GM18870 (cell line): ENCODE data around the gene GEMIN4.
"Not testable (repeated sequence)": the region's sequence is repeated elsewhere in the genome, so short reads cannot be mapped to it uniquely, and the experiment has no call there.

ENCODE experiments used
- ATAC-seq: cut with Tn5 transposase; IDR thresholded peaks from one replicate; pipeline ENCODE4 v1.9.1; 2021; ENCODE audit warnings: moderate library complexity; ENCODE audit not compliant: unreplicated experiment

GEMIN4 gene

GRCh38 chr17:752002-752619 is at the start of gene GEMIN4:
Gene GEMIN4 (minus strand): TSS chr17:752264. CDS start chr17:752142, 122 bp downstream.
- ATAC-seq, result peak; percentile 76

- ATAC-seq, result no peak
Measured at GRCh38 chr17:801660-802059, 49.6 kb upstream of the GEMIN4 start.

- ATAC-seq, result no peak
Measured at GRCh38 chr17:800446-801242, 48.6 kb upstream of the GEMIN4 start.

- ATAC-seq, result no peak
Measured at GRCh38 chr17:799261-799660, 47.2 kb upstream of the GEMIN4 start.

GRCh38 chr17:798246-798645 is 46.2 kb upstream of the GEMIN4 start:
- no peak for ATAC-seq

GRCh38 chr17:797236-797840 is 45.3 kb upstream of the GEMIN4 start:
- no peak for ATAC-seq

DNA sequence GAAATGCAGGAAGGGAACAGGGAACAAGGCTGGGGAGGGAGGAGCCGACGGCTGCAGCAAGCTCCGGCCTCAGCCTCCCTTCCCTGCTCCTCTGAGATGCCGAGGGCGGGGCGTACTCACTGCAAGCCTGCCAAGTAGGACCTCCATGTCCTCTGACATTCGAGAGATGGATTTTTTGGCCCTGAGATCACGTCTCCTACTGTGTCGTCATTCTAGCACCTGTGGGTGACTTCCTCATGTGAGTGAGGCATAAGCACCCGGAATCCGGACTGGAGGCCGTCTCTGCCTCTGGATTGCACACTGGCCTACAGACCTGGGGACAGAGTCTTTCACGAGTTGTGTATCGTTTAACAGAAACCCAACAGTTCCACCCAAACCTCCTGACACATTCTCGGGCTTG is 44.5 kb upstream of the GEMIN4 start:
- no peak for ATAC-seq

DNA sequence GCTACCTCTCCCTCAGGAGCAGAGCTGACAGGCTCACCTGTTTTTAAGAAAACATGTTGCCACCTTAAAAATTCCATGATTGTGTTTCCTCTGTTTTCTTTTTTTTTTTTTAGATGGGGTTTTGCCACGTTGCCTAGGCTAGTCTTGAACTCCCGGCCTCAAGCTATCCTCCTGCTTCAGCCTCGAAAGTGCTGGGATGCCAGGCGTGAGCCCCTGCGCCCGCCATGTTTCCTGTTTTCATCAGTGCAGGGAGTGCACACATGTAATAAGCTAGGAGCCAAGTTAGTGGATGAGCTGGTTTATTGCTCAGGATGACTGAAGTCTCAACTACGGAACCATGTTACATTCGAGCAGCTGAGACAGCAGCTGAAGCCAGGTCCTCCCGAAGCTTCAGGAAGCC is 43.7 kb upstream of the GEMIN4 start:
- no peak for ATAC-seq

DNA sequence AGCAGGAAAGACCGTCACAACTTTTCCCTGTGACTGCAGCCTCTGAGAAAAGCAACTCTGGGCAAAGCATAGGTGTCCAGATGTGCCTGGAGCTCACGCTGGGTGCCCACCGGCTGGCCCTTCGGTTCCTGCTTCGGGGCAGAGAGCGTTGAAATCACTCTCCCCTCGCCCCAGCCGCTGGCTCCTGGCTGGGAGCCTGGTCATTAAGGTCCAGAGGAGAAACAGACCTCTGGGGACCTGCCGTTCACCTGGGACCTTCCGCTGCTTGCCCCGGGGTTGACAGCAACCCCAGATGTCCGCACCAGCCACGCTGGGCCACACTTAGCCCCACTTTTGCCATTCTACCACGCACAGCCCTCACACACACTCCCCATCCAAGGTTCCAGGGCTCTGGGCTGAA is 43.2 kb upstream of the GEMIN4 start:
- no peak for ATAC-seq

DNA sequence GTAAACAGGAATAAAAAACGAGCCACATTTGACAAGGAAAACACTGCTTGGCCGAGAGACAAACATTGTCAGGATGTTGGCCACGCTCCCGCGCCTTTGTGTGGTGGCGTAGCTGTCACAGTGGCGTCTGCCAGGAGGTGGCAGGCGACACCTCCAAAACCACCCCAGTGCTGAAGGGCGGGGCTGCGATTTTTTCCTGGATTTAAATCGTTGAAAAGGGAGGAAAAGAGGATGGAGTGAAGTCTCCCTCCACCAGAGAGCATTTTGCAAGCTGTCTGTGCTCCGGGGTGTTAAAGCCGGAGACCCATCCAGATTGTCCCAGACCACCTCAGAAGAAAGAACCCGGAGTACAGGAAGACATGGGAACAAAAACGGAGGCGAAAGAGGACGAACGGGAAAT is 42.8 kb upstream of the GEMIN4 start:
- ATAC-seq, result no peak

GRCh38 chr17:792277-792676 is 40.2 kb upstream of the GEMIN4 start:
- ATAC-seq, result no peak

GRCh38 chr17:791829-792228 is 39.8 kb upstream of the GEMIN4 start:
- ATAC-seq, result no peak

- ATAC-seq, result not testable (repeated sequence)
Measured at GRCh38 chr17:790874-791247, 38.8 kb upstream of the GEMIN4 start.

GRCh38 chr17:789931-790873 is 38.1 kb upstream of the GEMIN4 start:
- ATAC-seq, result not testable (repeated sequence)

- ATAC-seq, result no peak
Measured at GRCh38 chr17:789160-789840, 37.2 kb upstream of the GEMIN4 start.

- ATAC-seq, result no peak
Measured at GRCh38 chr17:788551-788950, 36.5 kb upstream of the GEMIN4 start.

DNA sequence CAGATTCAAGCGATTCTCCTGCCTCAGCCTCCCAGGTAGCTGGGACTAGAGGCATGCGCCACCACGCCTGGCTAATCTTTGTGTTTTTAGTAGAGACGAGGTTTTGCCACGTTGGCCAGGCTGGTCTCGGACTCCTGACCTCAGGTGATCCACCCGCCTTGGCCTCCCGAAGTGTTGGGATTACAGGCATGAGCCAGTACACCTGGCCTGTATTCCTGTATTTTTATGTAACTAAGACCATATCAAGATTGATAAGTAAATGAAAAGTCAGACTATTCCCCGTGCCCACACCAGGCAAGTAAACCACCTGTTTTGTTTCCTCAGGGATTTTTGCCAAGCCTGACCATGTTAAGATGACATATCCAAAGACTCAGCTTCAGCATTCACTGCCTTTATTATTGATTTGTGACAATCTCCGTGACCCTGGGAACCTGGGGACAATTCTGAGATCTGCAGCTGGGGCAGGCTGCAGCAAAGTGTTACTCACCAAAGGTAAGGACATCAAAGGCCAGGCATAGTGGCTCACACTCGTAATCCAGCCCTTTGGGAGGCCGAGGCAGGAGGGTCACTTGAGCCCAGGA is 35.7 kb upstream of the GEMIN4 start:
- no peak for ATAC-seq

GRCh38 chr17:785901-786300 is 33.8 kb upstream of the GEMIN4 start:
- ATAC-seq, result not testable (repeated sequence)

DNA sequence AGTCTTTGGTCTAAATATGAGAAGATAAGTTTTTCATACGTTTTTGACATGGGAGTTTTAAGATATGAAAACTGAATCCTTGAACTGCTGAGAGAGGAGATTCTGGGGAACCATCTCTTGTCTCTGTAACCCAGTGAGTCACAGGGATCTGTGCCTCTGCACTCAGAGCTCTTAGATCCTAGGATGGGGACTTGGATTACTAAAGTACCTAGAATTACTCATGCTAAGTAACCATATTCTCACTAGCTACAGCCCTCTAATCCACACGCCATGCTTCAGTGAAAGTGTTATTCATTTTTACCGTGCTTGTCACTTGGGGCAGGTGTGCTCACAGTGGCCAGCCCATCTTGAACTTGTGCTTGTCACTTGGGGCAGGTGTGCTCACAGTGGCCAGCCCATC is 32.1 kb upstream of the GEMIN4 start:
- ATAC-seq, result no peak
